HG02798 (cell line): ENCODE measurements around the gene BABAM1.
"Not testable (repeated sequence)": the region's sequence is repeated elsewhere in the genome, so short reads cannot be mapped to it uniquely, and the experiment has no call there.

ENCODE experiments used
- ATAC-seq: cut with Tn5 transposase; IDR thresholded peaks from one replicate; pipeline ENCODE4 v1.9.1; 2021; ENCODE audit warnings: mild to moderate bottlenecking; ENCODE audit not compliant: unreplicated experiment, poor library complexity

BABAM1 gene

GRCh38 chr19:17266589-17266974, 661 bp upstream of the BABAM1 start:
- ATAC-seq = no peak

- no peak for ATAC-seq
Observed at GRCh38 chr19:17268754-17269153, 1.5 kb downstream of the BABAM1 start.

- ATAC-seq = not testable (repeated sequence)
Observed at GRCh38 chr19:17274892-17275291, 7.6 kb downstream of the BABAM1 start.

GRCh38 chr19:17275441-17276175, 8.4 kb downstream of the BABAM1 start:
- no peak for ATAC-seq

GRCh38 chr19:17279436-17279835, 12.2 kb downstream of the BABAM1 start:
- ATAC-seq = no peak

- ATAC-seq = peak; percentile 36
Observed at GRCh38 chr19:17281391-17282304, 14.4 kb downstream of the BABAM1 start, which contains the start of gene ANKLE1. ANKLE1 (plus strand) TSS chr19:17281901; CDS start chr19:17281921, 20 bp downstream.

- ATAC-seq = peak; percentile 75
Observed at GRCh38 chr19:17282488-17283125, 15.4 kb downstream of the BABAM1 start.

- no peak for ATAC-seq
Observed at GRCh38 chr19:17283504-17283996, 16.3 kb downstream of the BABAM1 start.

GRCh38 chr19:17285415-17286135, 18.3 kb downstream of the BABAM1 start:
- ATAC-seq = no peak

- ATAC-seq = no peak
Observed at GRCh38 chr19:17286263-17286662, 19.0 kb downstream of the BABAM1 start.

- ATAC-seq = no peak
Observed at GRCh38 chr19:17286752-17287151, 19.5 kb downstream of the BABAM1 start.

- peak; percentile 43 for ATAC-seq
Observed at GRCh38 chr19:17289489-17289888, 22.2 kb downstream of the BABAM1 start.

GRCh38 chr19:17292301-17293074, 25.2 kb downstream of the BABAM1 start:
- peak; percentile 73 for ATAC-seq

- ATAC-seq = no peak
Observed at GRCh38 chr19:17293605-17294004, 26.4 kb downstream of the BABAM1 start.

GRCh38 chr19:17294051-17294891, 27.0 kb downstream of the BABAM1 start:
- ATAC-seq = no peak

- not testable (repeated sequence) for ATAC-seq
Observed at GRCh38 chr19:17295551-17295950, 28.3 kb downstream of the BABAM1 start.

GRCh38 chr19:17296273-17296672, 29.0 kb downstream of the BABAM1 start:
- ATAC-seq = no peak

- no peak for ATAC-seq
Observed at GRCh38 chr19:17296976-17297375, 29.7 kb downstream of the BABAM1 start.
